Astrocyte (in vitro differentiated cells and primary cell): ENCODE data around the gene PPP1R12B. TPM values are rescaled to one million over a fixed set of nuclear protein-coding genes. Genes with fewer than 3 reads are reported as not detected.

Experiments used
- DNase-seq: peaks from one replicate; pipeline ENCODE4 v3.0.0-alpha.2; 2010; ENCODE audit warnings: low read depth
- FAIRE-seq: peaks from 2 replicates; lab custom pipeline; 2011; peaks lifted over from hg19 to GRCh38; lab: Jason Lieb, UNC
- H2AFZ ChIP-seq: 2 replicates; pipeline ENCODE4 v1.6.0; 2012; ENCODE audit warnings: low read depth, low read length, inconsistent platforms
- H3K27ac ChIP-seq: 2 replicates; pipeline ENCODE4 v1.5.1; 2011; ENCODE audit warnings: low read depth, low read length, inconsistent platforms
- H3K27me3 ChIP-seq: 2 replicates; pipeline ENCODE4 v1.6.0; 2011; ENCODE audit warnings: low read length, inconsistent platforms; ENCODE audit not compliant: insufficient read depth
- H3K36me3 ChIP-seq: 2 replicates; pipeline ENCODE4 v1.5.1; 2011; ENCODE audit warnings: low read length, inconsistent platforms; ENCODE audit not compliant: insufficient read depth
- H3K4me1 ChIP-seq: 2 replicates; pipeline ENCODE4 v1.5.1; 2011; ENCODE audit warnings: low read length, inconsistent platforms; ENCODE audit not compliant: insufficient read depth
- H3K4me2 ChIP-seq: 2 replicates; pipeline ENCODE4 v1.6.0; 2012; ENCODE audit warnings: low read length, inconsistent platforms
- H3K4me3 ChIP-seq: 2 replicates; pipeline ENCODE4 v1.5.1; 2011; ENCODE audit warnings: low read depth, mild to moderate bottlenecking, low read length, inconsistent platforms; ENCODE audit not compliant: insufficient read depth
- H3K79me2 ChIP-seq: 2 replicates; pipeline ENCODE4 v1.6.0; 2012; ENCODE audit warnings: mild to moderate bottlenecking, low read length, inconsistent platforms; ENCODE audit not compliant: insufficient read depth
- H3K9ac ChIP-seq: 2 replicates; pipeline ENCODE4 v1.6.0; 2012; ENCODE audit warnings: mild to moderate bottlenecking, low read length, inconsistent platforms
- H3K9me3 ChIP-seq: 2 replicates; pipeline ENCODE4 v1.5.1; 2012; ENCODE audit warnings: low read depth, mild to moderate bottlenecking, low read length, inconsistent platforms; ENCODE audit not compliant: insufficient read depth
- H4K20me1 ChIP-seq: 2 replicates; pipeline ENCODE4 v1.6.0; 2012; ENCODE audit warnings: low read length, inconsistent platforms; ENCODE audit not compliant: insufficient read depth
- H3K27ac Mint-ChIP-seq: one replicate; pipeline ENCODE4 v1.8.0; 2021; ENCODE audit warnings: mild to moderate bottlenecking, mixed read lengths; ENCODE audit not compliant: unreplicated experiment
- H3K27me3 Mint-ChIP-seq: one replicate; pipeline ENCODE4 v1.8.0; 2021; ENCODE audit warnings: low read depth, mixed read lengths; ENCODE audit not compliant: unreplicated experiment
- H3K36me3 Mint-ChIP-seq: one replicate; pipeline ENCODE4 v1.8.0; 2021; ENCODE audit warnings: low read depth, mixed read lengths; ENCODE audit not compliant: unreplicated experiment
- H3K4me1 Mint-ChIP-seq: one replicate; pipeline ENCODE4 v1.8.0; 2021; ENCODE audit warnings: low read depth, mixed read lengths; ENCODE audit not compliant: unreplicated experiment
- H3K4me3 Mint-ChIP-seq: one replicate; pipeline ENCODE4 v1.8.0; 2021; ENCODE audit warnings: mild to moderate bottlenecking, moderate library complexity, mixed read lengths; ENCODE audit not compliant: unreplicated experiment
- H3K9me3 Mint-ChIP-seq: one replicate; pipeline ENCODE4 v1.8.0; 2021; ENCODE audit warnings: mild to moderate bottlenecking, mixed read lengths; ENCODE audit not compliant: unreplicated experiment
- CTCF ChIP-seq: IDR thresholded peaks from 2 replicates; pipeline ENCODE4 v1.5.1; 2011; ENCODE audit warnings: low read depth, mild to moderate bottlenecking, inconsistent platforms, low read length, moderate library complexity; ENCODE audit not compliant: insufficient read depth
- EZH2 ChIP-seq: IDR thresholded peaks from 2 replicates; pipeline ENCODE4 v1.6.1; 2012; ENCODE audit warnings: mild to moderate bottlenecking, low read length, inconsistent platforms; ENCODE audit not compliant: insufficient read depth
- total RNA-seq: library from RNA; stranded (reverse); gene quantifications from 2 replicates; pipeline ENCODE4 v1.2.1, GENCODE V29; 2021

PPP1R12B gene
- total RNA-seq, 1 donor from 2014 or later: 12.2 TPM

- H3K4me1 Mint-ChIP-seq: peaks cover 39% of the 10 kb centered on the region
- H3K36me3 Mint-ChIP-seq: peaks cover 11% of the 10 kb centered on the region
- TF ChIP-seq EZH2 (no peak), CTCF (no peak)
- no peak overlapping the region for H3K27ac Mint-ChIP-seq
- Histone ChIP-seq H3K9me3 (no peaks in the 10 kb centered on the region), H3K4me3 (no peak overlapping the region), H3K79me2 (no peaks in the 10 kb centered on the region), H4K20me1 (no peaks in the 10 kb centered on the region), H2AFZ (no peak overlapping the region), H3K9ac (no peak overlapping the region), H3K4me2 (no peak overlapping the region), H3K27ac (no peak overlapping the region), H3K27me3 (no peaks in the 10 kb centered on the region), H3K4me1 (peaks cover 45% of the 10 kb centered on the region), H3K36me3 (no peaks in the 10 kb centered on the region)
- H3K9me3 Mint-ChIP-seq: peaks cover 2% of the 10 kb centered on the region
- H3K27me3 Mint-ChIP-seq: no peaks in the 10 kb centered on the region
- H3K4me3 Mint-ChIP-seq: no peak overlapping the region
- peak; percentile 31 for DNase-seq
- no peak for FAIRE-seq
Measured at GRCh38 chr1:202584707-202585589, 236.4 kb downstream of the PPP1R12B start.

- H3K79me2 ChIP-seq: no peaks in the 10 kb centered on the region
- no peak for FAIRE-seq
- Mint-ChIP-seq H3K27me3 (no peaks in the 10 kb centered on the region), H3K4me3 (no peak overlapping the region), H3K36me3 (peaks cover 9% of the 10 kb centered on the region), H3K4me1 (peaks cover 42% of the 10 kb centered on the region), H3K27ac (no peak overlapping the region), H3K9me3 (peaks cover 2% of the 10 kb centered on the region)
- H2AFZ ChIP-seq: no peak overlapping the region
- H3K36me3 ChIP-seq: no peaks in the 10 kb centered on the region
- peaks cover 39% of the 10 kb centered on the region for H3K4me1 ChIP-seq
- no peak overlapping the region for H3K4me3 ChIP-seq
- no peaks in the 10 kb centered on the region for H4K20me1 ChIP-seq
- peak; percentile 28 for DNase-seq
- TF ChIP-seq CTCF (no peak), EZH2 (no peak)
- no peak overlapping the region for H3K9ac ChIP-seq
- H3K4me2 ChIP-seq: no peak overlapping the region
- H3K9me3 ChIP-seq: no peaks in the 10 kb centered on the region
- H3K27me3 ChIP-seq: no peaks in the 10 kb centered on the region
- no peak overlapping the region for H3K27ac ChIP-seq
Measured at GRCh38 chr1:202585590-202585933, 237.1 kb downstream of the PPP1R12B start.
